Fibroblast of villous mesenchyme (primary cell): ENCODE data around the gene CHRNA7. TPM values are rescaled to one million over a fixed set of nuclear protein-coding genes. Genes with fewer than 3 reads are reported as not detected.
"Not testable (repeated sequence)": the region's sequence is repeated elsewhere in the genome, so short reads cannot be mapped to it uniquely, and the experiment has no call there.

ENCODE experiments used
- DNase-seq: peaks from one replicate; pipeline ENCODE4 v3.0.0-alpha.2; 2010; ENCODE audit warnings: low read depth
- H3K4me3 ChIP-seq: 2 replicates; pipeline ENCODE4 v1.5.1; 2011; ENCODE audit warnings: low read depth, mild to moderate bottlenecking, low read length
- total RNA-seq: library from RNA; depleted of rRNA; stranded (reverse); fragments of >200 nt; gene quantifications from 2 replicates; pipeline ENCODE4 v1.2.3, GENCODE V29; 2012
- TF ChIP-seq, protein P1 (sequence below): IDR thresholded peaks from 2 replicates; pipeline ENCODE4 v1.5.1; 2012; ENCODE audit warnings: low read depth, mild to moderate bottlenecking, low read length; ENCODE audit not compliant: insufficient read depth

The CHRNA7 gene
- total RNA-seq, 1 donor: not detected

DNA sequence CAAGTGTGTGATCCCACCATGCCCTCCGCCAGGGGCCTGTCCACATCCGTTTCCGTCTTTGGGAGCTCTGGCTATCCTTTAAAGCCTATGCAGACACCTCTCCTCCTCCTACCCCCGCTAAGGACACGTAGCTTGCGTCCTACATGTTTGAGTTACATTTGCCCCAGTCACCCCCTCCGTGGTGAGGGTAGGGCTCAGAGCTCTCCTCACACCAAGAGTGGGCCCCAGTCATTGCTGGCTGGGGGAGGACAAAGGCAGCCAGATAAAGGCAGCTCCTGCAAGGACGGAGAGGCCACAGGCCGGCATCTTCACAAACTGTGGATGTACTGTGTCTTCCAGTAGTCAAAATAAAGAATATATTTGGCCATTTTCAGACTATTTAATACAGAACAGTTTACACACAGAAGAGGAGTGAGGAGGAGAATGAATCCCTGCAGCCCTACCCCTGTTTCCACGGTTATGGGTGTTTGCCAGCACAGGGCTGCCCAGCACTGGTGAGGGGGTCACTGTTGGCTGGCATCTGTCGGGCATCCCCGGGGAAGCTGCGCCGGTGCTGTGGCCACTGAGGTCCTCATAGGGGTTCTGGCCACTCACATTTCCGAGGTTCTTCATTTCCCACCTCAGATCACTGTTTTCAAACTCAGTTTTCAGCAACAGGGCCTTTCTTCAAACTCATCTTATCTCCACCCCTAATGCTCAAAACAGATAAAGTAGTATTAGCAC is 118.7 kb downstream of the CHRNA7 start:
- TF ChIP-seq, protein P1, sequence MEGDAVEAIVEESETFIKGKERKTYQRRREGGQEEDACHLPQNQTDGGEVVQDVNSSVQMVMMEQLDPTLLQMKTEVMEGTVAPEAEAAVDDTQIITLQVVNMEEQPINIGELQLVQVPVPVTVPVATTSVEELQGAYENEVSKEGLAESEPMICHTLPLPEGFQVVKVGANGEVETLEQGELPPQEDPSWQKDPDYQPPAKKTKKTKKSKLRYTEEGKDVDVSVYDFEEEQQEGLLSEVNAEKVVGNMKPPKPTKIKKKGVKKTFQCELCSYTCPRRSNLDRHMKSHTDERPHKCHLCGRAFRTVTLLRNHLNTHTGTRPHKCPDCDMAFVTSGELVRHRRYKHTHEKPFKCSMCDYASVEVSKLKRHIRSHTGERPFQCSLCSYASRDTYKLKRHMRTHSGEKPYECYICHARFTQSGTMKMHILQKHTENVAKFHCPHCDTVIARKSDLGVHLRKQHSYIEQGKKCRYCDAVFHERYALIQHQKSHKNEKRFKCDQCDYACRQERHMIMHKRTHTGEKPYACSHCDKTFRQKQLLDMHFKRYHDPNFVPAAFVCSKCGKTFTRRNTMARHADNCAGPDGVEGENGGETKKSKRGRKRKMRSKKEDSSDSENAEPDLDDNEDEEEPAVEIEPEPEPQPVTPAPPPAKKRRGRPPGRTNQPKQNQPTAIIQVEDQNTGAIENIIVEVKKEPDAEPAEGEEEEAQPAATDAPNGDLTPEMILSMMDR: no peak
- H3K4me3 ChIP-seq: no peak overlapping the region
- no peak for DNase-seq

GRCh38 chr15:32152574-32152973 is 122.3 kb downstream of the CHRNA7 start:
- TF ChIP-seq, protein P1: no peak
- no peak for DNase-seq
- H3K4me3 ChIP-seq: no peak overlapping the region

GRCh38 chr15:32153868-32154623 is 123.7 kb downstream of the CHRNA7 start:
- not testable (repeated sequence) for DNase-seq, H3K4me3 ChIP-seq

DNA sequence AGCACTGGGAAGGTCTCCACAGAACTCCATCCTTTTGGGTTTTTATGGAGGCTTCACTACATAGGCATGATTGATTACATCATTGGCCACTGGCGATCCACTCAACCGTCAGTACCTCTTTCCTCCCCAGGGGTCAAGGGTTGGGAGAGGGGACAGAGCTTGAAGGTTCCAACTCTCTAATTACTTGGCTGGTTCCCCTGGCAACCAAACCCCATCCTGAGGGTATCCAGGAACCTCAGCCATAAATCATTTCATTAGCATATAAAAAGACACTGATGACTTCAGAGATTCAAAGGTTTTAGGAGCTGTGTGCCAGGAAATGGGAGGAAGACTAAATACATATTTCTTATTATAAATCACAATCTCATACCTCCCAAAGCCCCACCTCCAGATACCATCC is 131.8 kb downstream of the CHRNA7 start:
- H3K4me3 ChIP-seq, DNase-seq: not testable (repeated sequence)

GRCh38 chr15:32164065-32164464 is 133.8 kb downstream of the CHRNA7 start:
- not testable (repeated sequence) for DNase-seq, H3K4me3 ChIP-seq

- H3K4me3 ChIP-seq, DNase-seq: not testable (repeated sequence)
Measured at GRCh38 chr15:32164747-32165146, 134.4 kb downstream of the CHRNA7 start.

DNA sequence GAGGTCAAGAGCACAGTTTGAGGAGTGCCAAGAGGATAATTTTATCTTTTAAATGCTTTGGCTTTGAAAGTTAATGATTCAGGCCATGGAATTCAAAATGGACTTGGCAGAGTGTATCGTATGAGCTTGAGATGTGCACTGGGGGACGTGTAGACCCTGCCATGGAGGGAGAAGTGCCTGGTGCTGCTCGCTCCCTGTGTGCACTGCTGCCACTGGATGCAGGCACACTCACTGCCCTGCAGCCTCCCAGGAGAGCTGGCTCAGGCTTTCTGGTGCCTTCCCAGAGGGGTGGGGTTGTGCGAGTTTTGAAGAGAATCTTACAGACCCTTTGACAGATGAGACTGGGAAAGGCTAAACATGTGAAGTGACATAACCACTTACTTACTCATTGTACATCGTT is 135.5 kb downstream of the CHRNA7 start:
- DNase-seq, H3K4me3 ChIP-seq: not testable (repeated sequence)

GRCh38 chr15:32166270-32166669 is 136.0 kb downstream of the CHRNA7 start:
- H3K4me3 ChIP-seq, DNase-seq: not testable (repeated sequence)

- DNase-seq, H3K4me3 ChIP-seq: not testable (repeated sequence)
Measured at GRCh38 chr15:32167913-32168312, 137.6 kb downstream of the CHRNA7 start.

GRCh38 chr15:32180579-32180978 is 150.3 kb downstream of the CHRNA7 start:
- H3K4me3 ChIP-seq, DNase-seq: not testable (repeated sequence)

DNA sequence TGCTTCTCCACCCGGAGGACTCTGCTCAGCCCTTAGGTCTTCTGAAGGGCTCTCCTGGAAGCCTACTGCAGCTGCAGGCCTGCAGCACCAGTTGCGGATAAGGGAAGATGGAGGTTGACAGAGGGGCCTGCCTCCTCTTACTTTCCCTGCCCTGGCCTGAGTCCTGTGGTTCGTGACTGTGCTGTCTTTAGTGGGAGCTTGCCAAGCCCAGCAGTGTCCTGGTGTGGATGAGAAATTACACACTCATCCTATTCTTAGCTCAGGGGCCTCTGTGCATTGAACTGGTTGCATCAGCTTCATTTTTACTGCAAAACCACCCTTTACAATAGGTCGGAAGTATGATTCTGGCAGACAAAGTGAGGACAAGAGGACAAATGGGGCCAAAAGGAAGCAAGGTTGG is 163.5 kb downstream of the CHRNA7 start:
- DNase-seq, H3K4me3 ChIP-seq: not testable (repeated sequence)

DNA sequence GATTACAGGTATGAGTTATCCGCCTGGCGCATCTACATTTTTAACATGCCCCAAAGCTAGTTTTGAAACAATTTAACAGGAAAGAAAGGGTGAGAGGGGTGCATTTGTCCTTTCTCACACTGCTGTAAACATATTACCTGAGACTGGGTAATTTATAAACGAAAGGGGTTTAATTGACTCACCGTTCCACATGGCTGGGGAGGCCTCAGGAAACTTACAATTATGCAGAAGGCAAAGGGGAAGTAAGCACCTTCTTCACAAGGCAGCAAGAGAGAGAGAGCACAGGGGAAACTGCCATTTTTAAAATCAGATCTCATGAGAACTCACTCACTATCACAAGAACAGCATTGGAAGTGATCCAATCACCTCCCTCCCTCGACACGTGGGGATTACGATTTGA is 165.9 kb downstream of the CHRNA7 start:
- DNase-seq, H3K4me3 ChIP-seq: not testable (repeated sequence)

- DNase-seq: not testable (repeated sequence)
Measured at GRCh38 chr15:32198938-32199337, 168.6 kb downstream of the CHRNA7 start.

DNA sequence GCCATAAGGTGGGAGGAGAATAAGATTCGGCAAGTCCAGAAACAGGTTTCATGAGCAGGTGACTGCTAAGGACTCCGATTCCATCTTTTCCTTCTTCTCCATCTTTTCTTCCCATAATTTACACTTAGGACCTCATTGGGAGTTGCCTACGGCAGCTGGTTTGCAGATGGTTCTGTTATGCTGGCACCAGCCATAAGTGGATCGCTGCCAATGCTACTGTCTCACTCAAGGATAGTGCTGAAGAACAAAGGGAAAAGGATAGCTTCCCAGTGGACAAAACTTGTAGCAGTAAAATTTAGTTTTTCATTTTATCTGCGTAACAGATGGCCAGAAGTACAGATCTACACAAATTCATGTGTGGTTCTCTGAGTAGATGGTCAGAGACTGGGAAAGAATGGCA is 178.8 kb downstream of the CHRNA7 start:
- not testable (repeated sequence) for DNase-seq, H3K4me3 ChIP-seq

More at GRCh38 chr15:32198938-32199337, 168.6 kb downstream of the CHRNA7 start:
- H3K4me3 ChIP-seq: not testable (repeated sequence)
